Transverse colon (tissue), 4 donors: ENCODE measurements around the gene C12orf56. TPM values are rescaled to one million over a fixed set of nuclear protein-coding genes. Genes with fewer than 3 reads are reported as not detected.
"Not testable (repeated sequence)": the region's sequence is repeated elsewhere in the genome, so short reads cannot be mapped to it uniquely, and the experiment has no call there.

Experiments
- DNase-seq: peaks from one replicate; pipeline ENCODE4 v3.0.0-alpha.2; 2019
- H3K27ac ChIP-seq, 4 donors: fragments of 200-600 bp; sonication (generic); 2 replicates each; pipeline ENCODE4 v1.5.1; 2016 to 2018; ENCODE audit warnings: inconsistent platforms in 4 of 4
- H3K27me3 ChIP-seq: fragments of 200-600 bp; sonication (generic); 2 replicates; pipeline ENCODE4 v1.5.1; 2017; ENCODE audit warnings: inconsistent platforms
- H3K36me3 ChIP-seq, 4 donors: fragments of 200-600 bp; sonication (generic); 2 replicates each; pipeline ENCODE4 v1.5.1; 2017 to 2019; ENCODE audit warnings: inconsistent platforms in 4 of 4
- H3K4me1 ChIP-seq, 4 donors: fragments of 200-600 bp; sonication (generic); 2 replicates each; pipeline ENCODE4 v1.5.1; 2017 to 2020; ENCODE audit warnings: inconsistent platforms in 4 of 4
- H3K4me3 ChIP-seq, 4 donors: fragments of 200-600 bp; sonication (generic); 1 replicate in 1 of 4; 2 replicates in 3 of 4; pipeline versions ENCODE4 v1.5.1 to v1.6.1; 2017 to 2019; ENCODE audit warnings: inconsistent platforms in 4 of 4
- H3K9me3 ChIP-seq, 2 donors: fragments of 200-600 bp; sonication (generic); 2 replicates each; pipeline ENCODE4 v1.5.1; 2017 to 2019; ENCODE audit warnings: inconsistent platforms in 2 of 2
- EP300 ChIP-seq: sonication (generic); formaldehyde crosslinking; IDR thresholded peaks from one replicate; pipeline ENCODE4 v1.6.1; 2017; ENCODE audit warnings: antibody characterized with exemption, low read depth
- POLR2A ChIP-seq: fragments of 450-650 bp; IDR thresholded peaks from one replicate; pipeline ENCODE4 v1.6.1; 2016; ENCODE audit warnings: antibody characterized with exemption, mild to moderate bottlenecking, moderate library complexity
- POLR2AphosphoS5 ChIP-seq, 3 donors: sonication (generic); formaldehyde crosslinking; IDR thresholded peaks; one replicate each; pipeline ENCODE4 v1.6.1; 2016; ENCODE audit warnings: antibody characterized with exemption in 3 of 3
- WGBS, 2 donors: methylation state at CpG; one replicate each; pipeline ENCODE4 v1.1.5; 2018; ENCODE audit warnings: low coverage in 1 of 2; 5-methylcytosine and 5-hydroxymethylcytosine counted together
- in situ Hi-C, 4 donors: fragments of 200-750 bp; cut with MboI; loops; one replicate each; pipeline versions ENCODE4 v1.15.0 to v1.15.1; 2017; ENCODE audit warnings: low sequenced_read_pairs in 3 of 4, low pct_ligation_motif_present in 1 of 4, low pct_unique_long_range_greater_than_20kb in 1 of 4
- intact Hi-C: fragments of 100-400 bp; cut with DNase I; formaldehyde crosslinking; loops from one replicate; pipeline ENCODE4 v1.15.1; 2023; ENCODE audit warnings: low total_unique reads
- small RNA-seq, 4 donors: library from RNA; depleted of rRNA; stranded (forward); fragments of <200 nt; gene quantifications; one replicate each; pipeline ENCODE3, GENCODE V24; 2016
- total RNA-seq, 4 donors: library from RNA; depleted of rRNA; stranded (reverse); fragments of >200 nt; gene quantifications; one replicate each; pipeline ENCODE4 v1.1.0, GENCODE V29; 2016
- TF ChIP-seq, protein P1 (sequence below), 5 experiments: fragments of 200-600 bp in 3 of 5; fragments of 450-650 bp in 2 of 5; sonication (generic) in 3 of 5; IDR thresholded peaks; 1 replicate in 2 of 5; 2 replicates in 3 of 5; pipeline ENCODE4 v1.5.1; 2016 to 2017; ENCODE audit warnings: antibody characterized with exemption in 5 of 5, inconsistent platforms in 3 of 5, mild to moderate bottlenecking in 2 of 5, moderate library complexity in 1 of 5

C12orf56 gene
- total RNA-seq, 4 donors from 2014 or later = 0.32 to 0.41 TPM; not detected in 2

DNA sequence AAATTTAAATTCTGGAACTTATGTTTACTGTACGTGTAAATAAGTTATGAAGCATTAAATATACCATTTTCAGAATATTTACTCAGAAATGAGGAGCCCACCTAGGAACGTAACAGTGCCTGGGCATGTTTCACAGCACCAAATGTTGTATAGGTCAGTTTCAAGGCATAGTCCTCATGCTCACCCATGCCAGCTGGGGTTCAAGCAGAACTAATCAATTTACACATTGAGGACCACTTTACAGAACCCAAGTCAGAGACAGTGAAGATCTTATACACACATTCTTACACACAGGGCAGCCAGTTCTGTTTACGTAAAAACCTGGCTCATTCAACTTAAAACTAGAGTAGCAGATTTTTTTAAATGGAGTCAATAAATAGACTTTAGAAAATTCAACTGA, 170.5 kb downstream of the C12orf56 start:
- Histone ChIP-seq H3K4me3 (no peak overlapping the region), H3K27me3 (no peaks in the 10 kb centered on the region), H3K4me1 (peaks cover 4 to 9% (median 7%) of the 10 kb centered on the region in 4 donors), H3K36me3 (no peaks in the 10 kb centered on the region), H3K27ac (no peak overlapping the region), H3K9me3 (no peaks in the 10 kb centered on the region)
- in situ Hi-C loops = no loop called here
- TF ChIP-seq POLR2A = no peak
- WGBS, 2 donors = 95 to 97% methylated on average over 3 of the region's 3 CpGs
- no peak for DNase-seq
- intact Hi-C loops = loop anchor here (2.0 kb wide), 1 partner anchor 39 kb away; no protein-coding TSS in a partner anchor

DNA sequence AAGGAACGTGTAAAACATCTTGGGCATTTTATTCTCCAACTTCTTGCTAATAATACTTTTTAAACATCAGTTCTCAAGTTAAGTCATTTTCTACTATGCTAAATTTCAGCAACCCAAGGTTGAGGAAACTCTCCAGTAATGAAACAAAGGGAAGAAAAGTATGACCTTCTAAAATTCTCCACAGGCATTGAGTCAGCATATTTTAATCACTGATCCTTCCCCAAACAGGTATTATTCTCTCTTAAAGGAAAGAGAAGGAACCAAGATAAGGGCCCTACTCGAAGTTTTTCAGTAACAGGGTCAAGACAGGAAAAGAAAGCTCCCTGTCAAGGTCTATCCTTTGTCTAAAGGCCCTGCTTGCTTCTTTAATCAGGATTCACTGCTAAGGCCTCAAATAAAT, 171.4 kb downstream of the C12orf56 start:
- TF ChIP-seq, protein P1, sequence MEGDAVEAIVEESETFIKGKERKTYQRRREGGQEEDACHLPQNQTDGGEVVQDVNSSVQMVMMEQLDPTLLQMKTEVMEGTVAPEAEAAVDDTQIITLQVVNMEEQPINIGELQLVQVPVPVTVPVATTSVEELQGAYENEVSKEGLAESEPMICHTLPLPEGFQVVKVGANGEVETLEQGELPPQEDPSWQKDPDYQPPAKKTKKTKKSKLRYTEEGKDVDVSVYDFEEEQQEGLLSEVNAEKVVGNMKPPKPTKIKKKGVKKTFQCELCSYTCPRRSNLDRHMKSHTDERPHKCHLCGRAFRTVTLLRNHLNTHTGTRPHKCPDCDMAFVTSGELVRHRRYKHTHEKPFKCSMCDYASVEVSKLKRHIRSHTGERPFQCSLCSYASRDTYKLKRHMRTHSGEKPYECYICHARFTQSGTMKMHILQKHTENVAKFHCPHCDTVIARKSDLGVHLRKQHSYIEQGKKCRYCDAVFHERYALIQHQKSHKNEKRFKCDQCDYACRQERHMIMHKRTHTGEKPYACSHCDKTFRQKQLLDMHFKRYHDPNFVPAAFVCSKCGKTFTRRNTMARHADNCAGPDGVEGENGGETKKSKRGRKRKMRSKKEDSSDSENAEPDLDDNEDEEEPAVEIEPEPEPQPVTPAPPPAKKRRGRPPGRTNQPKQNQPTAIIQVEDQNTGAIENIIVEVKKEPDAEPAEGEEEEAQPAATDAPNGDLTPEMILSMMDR (IDR thresholded peaks at IDR 0.05) = no peak
- TF ChIP-seq POLR2AphosphoS5 (IDR thresholded peaks at IDR 0.05) = no peak
- TF ChIP-seq POLR2A = no peak
- TF ChIP-seq EP300 = no peak
- H3K9me3 ChIP-seq = no peaks in the 10 kb centered on the region
- no peak overlapping the region for H3K27ac ChIP-seq
- H3K4me1 ChIP-seq = peaks cover 4 to 9% (median 7%) of the 10 kb centered on the region in 4 donors
- in situ Hi-C loops (no loop called here), intact Hi-C loops (no loop called here)
- 53 to 55% methylated on average over 2 of the region's 2 CpGs for WGBS, 2 donors
- no peak for DNase-seq
- no peaks in the 10 kb centered on the region for H3K36me3 ChIP-seq
- H3K4me3 ChIP-seq = no peak overlapping the region
- H3K27me3 ChIP-seq = no peaks in the 10 kb centered on the region

DNA sequence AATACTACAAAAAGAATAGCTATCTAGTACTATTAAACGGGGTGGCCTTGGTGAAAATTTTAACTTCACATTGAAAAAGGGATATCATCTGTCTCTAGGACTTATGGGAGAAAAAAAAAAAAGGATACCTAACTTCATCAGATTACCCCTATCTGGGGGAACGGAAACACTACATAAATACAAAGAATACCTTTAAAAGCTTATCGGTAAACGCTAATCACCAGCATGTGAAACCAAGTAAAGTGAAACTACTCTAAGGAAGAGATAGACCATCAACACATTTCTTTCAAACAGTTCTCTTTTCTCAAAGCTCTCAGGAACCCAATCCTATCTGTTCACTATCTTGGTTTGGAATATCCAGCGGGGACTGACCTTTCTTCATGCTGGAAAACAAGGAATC, 172.0 kb downstream of the C12orf56 start:
- TF ChIP-seq EP300 = no peak
- no peak for TF ChIP-seq POLR2AphosphoS5 (IDR thresholded peaks at IDR 0.05)
- TF ChIP-seq POLR2A = no peak
- TF ChIP-seq, protein P1 (IDR thresholded peaks at IDR 0.05) = no peak
- no peak for DNase-seq
- in situ Hi-C loops (no loop called here), intact Hi-C loops (no loop called here)
- H3K27ac ChIP-seq = no peak overlapping the region
- H3K4me3 ChIP-seq = no peak overlapping the region
- 66 to 80% methylated on average over 5 of the region's 5 CpGs for WGBS, 2 donors
- no peaks in the 10 kb centered on the region for H3K9me3 ChIP-seq
- no peaks in the 10 kb centered on the region for H3K27me3 ChIP-seq
- no peaks in the 10 kb centered on the region for H3K36me3 ChIP-seq
- peaks cover 4 to 9% (median 7%) of the 10 kb centered on the region in 4 donors for H3K4me1 ChIP-seq

DNA sequence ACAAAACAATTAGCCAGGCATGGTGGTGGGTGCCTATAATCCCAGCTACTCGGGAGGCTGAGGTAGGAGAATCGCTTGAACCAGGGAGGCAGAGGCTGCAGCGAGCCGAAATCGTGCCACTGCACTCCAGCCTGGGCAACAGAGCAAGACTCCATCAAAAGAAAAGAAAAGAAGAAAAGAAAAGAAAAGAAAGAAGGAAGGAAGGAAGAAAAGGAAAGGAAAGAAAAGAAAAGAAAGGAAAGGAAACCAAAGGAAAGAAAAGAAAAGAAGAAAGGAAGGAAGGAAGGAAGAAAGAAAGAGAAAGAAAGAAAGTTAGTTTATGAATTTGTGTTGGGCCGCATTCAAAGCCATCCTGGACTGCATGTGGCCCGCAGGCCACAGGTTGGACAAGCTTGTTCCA, 172.9 kb downstream of the C12orf56 start:
- H3K4me3 ChIP-seq, H3K36me3 ChIP-seq, H3K4me1 ChIP-seq, H3K27me3 ChIP-seq, H3K9me3 ChIP-seq, intact Hi-C loops, DNase-seq, in situ Hi-C loops, H3K27ac ChIP-seq: not testable (repeated sequence)
- 91 to 97% methylated on average over 7 of the region's 7 CpGs for WGBS, 2 donors

DNA sequence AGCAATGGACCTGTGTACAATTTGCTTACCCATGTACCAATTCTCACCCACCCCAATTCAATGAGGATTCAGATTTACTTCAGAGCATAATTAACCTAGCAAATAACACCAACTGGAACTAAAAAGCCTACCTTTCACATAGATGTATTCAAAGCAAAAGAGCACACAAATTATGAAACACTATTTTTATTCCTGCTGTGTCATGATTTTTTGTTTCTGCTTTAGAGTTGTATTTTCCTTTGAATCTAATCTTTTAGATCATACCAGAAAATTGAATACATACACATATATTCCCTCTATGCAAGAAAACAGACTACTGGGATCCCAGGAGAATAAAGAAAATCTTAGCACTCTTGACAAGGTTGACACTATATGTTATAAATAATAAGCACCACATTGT, 174.3 kb downstream of the C12orf56 start:
- Histone ChIP-seq H3K36me3 (no peaks in the 10 kb centered on the region), H3K27ac (no peak overlapping the region), H3K27me3 (no peaks in the 10 kb centered on the region), H3K9me3 (no peaks in the 10 kb centered on the region), H3K4me1 (peaks cover 1 to 5% (median 4%) of the 10 kb centered on the region in 4 donors), H3K4me3 (no peak overlapping the region)
- intact Hi-C loops (no loop called here), in situ Hi-C loops (no loop called here)
- DNase-seq = no peak
- TF ChIP-seq POLR2AphosphoS5 (IDR thresholded peaks at IDR 0.05) (no peak), EP300 (no peak), POLR2A (no peak)
- TF ChIP-seq, protein P1 (IDR thresholded peaks at IDR 0.05) = no peak

Small RNAs within 50 kb of the gene (small RNA-seq; reads per million reads assigned to genes)
- 0 reads per million in 4 donors for gene RF01210
- 0 reads per million in 4 donors for gene RNU5A-7P

Other genes starting within 250 kb of the C12orf56 start
- 10 to 100 TPM in 1 of 4 donors, 1 to 10 TPM in 3; 2.8 to 10.2 (median 4.7) TPM for gene KICS2, start 168.5 kb downstream of the C12orf56 start, total RNA-seq
- 10 to 100 TPM; 15.7 to 56.9 (median 27.0) TPM for gene XPOT, start 13.6 kb upstream of the C12orf56 start, total RNA-seq
- 10 to 100 TPM in 3 of 4 donors, 1 to 10 TPM in 1; 6.4 to 25.9 (median 17.1) TPM for gene TBK1, start 61.4 kb upstream of the C12orf56 start, total RNA-seq
- 10 to 100 TPM; 41.6 to 83.2 (median 62.5) TPM for gene RASSF3, start 219.7 kb upstream of the C12orf56 start, total RNA-seq